GM12878 (cell line): Measurements from ENCODE around the gene KDM4C. TPM values are rescaled to one million over a fixed set of nuclear protein-coding genes. Genes with fewer than 3 reads are reported as not detected.

Source experiments
- ATAC-seq: fragments of 200-7000 bp; cut with Tn5 transposase; 3 replicates; pipeline ENCODE4 v1.9.1; 2020; ENCODE audit warnings: mild to moderate bottlenecking, moderate library complexity
- BruUV-seq: library from RNA; stranded (reverse); fragments of 400-500 nt; replicated peaks from 2 replicates; lab custom pipeline; 2021; lab: Mats Ljungman, UMichigan
- CTCF ChIA-PET: fragments of 300-600 bp; sonication (Branson Sonifier 250); formaldehyde crosslinking; extraction: SDS; loops from one replicate; lab custom pipeline; 2021; ENCODE audit warnings: inconsistent platforms; lab: Yijun Ruan, JAX
- POLR2A ChIA-PET: fragments of 350-600 bp; formaldehyde crosslinking; extraction: SDS; loops from one replicate; lab custom pipeline; 2021; ENCODE audit warnings: inconsistent platforms; lab: Charles Lee
- RAD21 ChIA-PET: fragments of 300-600 bp; sonication (Branson Sonifier 250); formaldehyde crosslinking; loops from one replicate; lab custom pipeline; 2023; ENCODE audit warnings: antibody characterized with exemption; ENCODE audit not compliant: unreplicated experiment; lab: Charles Lee
- SMC1A ChIA-PET: fragments of 300-600 bp; sonication (Branson Sonifier 250); formaldehyde crosslinking; loops from one replicate; lab custom pipeline; 2023; ENCODE audit not compliant: unreplicated experiment, uncharacterized antibody; lab: Charles Lee
- DNase-seq: peaks from one replicate; pipeline ENCODE4 v3.0.0-alpha.2; 2011; ENCODE audit warnings: low read depth, low spot score
- FAIRE-seq: peaks from 3 replicates; lab custom pipeline; 2011; peaks lifted over from hg19 to GRCh38; lab: Jason Lieb, UNC
- H2AFZ ChIP-seq: 2 replicates; pipeline ENCODE4 v1.6.0; 2011; ENCODE audit warnings: low read depth, low read length, control low read depth; ENCODE audit not compliant: control insufficient read depth
- H3K27ac ChIP-seq: 2 replicates; pipeline ENCODE4 v1.5.1; 2011; ENCODE audit warnings: control low read depth; ENCODE audit not compliant: control insufficient read depth, insufficient read depth
- H3K27me3 ChIP-seq, 2 experiments: replicated peaks in 1 of 2; 2 replicates each; pipeline versions ENCODE4 v1.6.0 to v1.6.1; 2011; ENCODE audit warnings: low read length in 1 of 2; ENCODE audit not compliant: control insufficient read depth in 2 of 2, insufficient read depth in 2 of 2
- H3K36me3 ChIP-seq, 2 experiments: 2 replicates each; pipeline ENCODE4 v1.5.1; 2011; ENCODE audit warnings: low read length in 1 of 2; ENCODE audit not compliant: control insufficient read depth in 2 of 2, insufficient read depth in 2 of 2
- H3K4me1 ChIP-seq: 2 replicates; pipeline ENCODE4 v1.6.1; 2011; ENCODE audit warnings: mild to moderate bottlenecking, low read length, moderate library complexity, mixed read lengths; ENCODE audit not compliant: control insufficient read depth, insufficient read depth
- H3K4me2 ChIP-seq: 2 replicates; pipeline ENCODE4 v1.6.0; 2011; ENCODE audit warnings: control low read depth; ENCODE audit not compliant: control insufficient read depth, insufficient read depth
- H3K4me3 ChIP-seq: fragments of 200-600 bp; sonication (generic); 2 replicates; pipeline ENCODE4 v1.5.1; 2016
- H3K79me2 ChIP-seq: 2 replicates; pipeline ENCODE4 v1.6.0; 2011; ENCODE audit warnings: low read length; ENCODE audit not compliant: control insufficient read depth, insufficient read depth
- H3K9ac ChIP-seq: 2 replicates; pipeline ENCODE4 v1.8.0; 2011; ENCODE audit warnings: low read length, control low read depth, mixed read lengths; ENCODE audit not compliant: control insufficient read depth, insufficient read depth
- H3K9me3 ChIP-seq: replicated peaks from 3 replicates; pipeline ENCODE4 v1.5.1; 2011; ENCODE audit warnings: mild to moderate bottlenecking, low read length; ENCODE audit not compliant: control insufficient read depth, insufficient read depth
- H4K20me1 ChIP-seq: 2 replicates; pipeline ENCODE4 v1.6.0; 2011; ENCODE audit not compliant: control insufficient read depth, insufficient read depth
- BCLAF1 ChIP-seq: fragments of 450-650 bp; IDR thresholded peaks from 2 replicates; pipeline ENCODE4 v1.6.1; 2017; ENCODE audit warnings: antibody characterized with exemption, mild to moderate bottlenecking, moderate library complexity
- DPF2 ChIP-seq: fragments of 450-650 bp; IDR thresholded peaks from 2 replicates; pipeline ENCODE4 v1.6.1; 2017; ENCODE audit warnings: mild to moderate bottlenecking
- E2F4 ChIP-seq: IDR thresholded peaks from 2 replicates; pipeline ENCODE4 v1.6.1; 2012; ENCODE audit warnings: low read depth, low read length, improper control_type of control experiment
- GABPA ChIP-seq: IDR thresholded peaks from 2 replicates; pipeline ENCODE4 v1.6.1; 2014; ENCODE audit warnings: antibody characterized with exemption, low read depth, mild to moderate bottlenecking, inconsistent platforms
- HCFC1 ChIP-seq: fragments of 150-350 bp; IDR thresholded peaks from 2 replicates; pipeline ENCODE4 v1.6.1; 2014; ENCODE audit warnings: low read length
- MEF2B ChIP-seq: fragments of 450-650 bp; IDR thresholded peaks from 2 replicates; pipeline ENCODE4 v1.6.1; 2018; ENCODE audit warnings: mild to moderate bottlenecking, moderate library complexity; ENCODE audit not compliant: partially characterized antibody, poor library complexity, severe bottlenecking
- NR2C1 ChIP-seq: fragments of 450-650 bp; IDR thresholded peaks from 2 replicates; pipeline ENCODE4 v1.6.1; 2017; ENCODE audit warnings: antibody characterized with exemption, mild to moderate bottlenecking, moderate library complexity
- NR2F1 ChIP-seq: fragments of 450-650 bp; conservative IDR thresholded peaks from 2 replicates; pipeline ENCODE4 v1.6.1; 2017; ENCODE audit warnings: mild to moderate bottlenecking
- PAX5 ChIP-seq: IDR thresholded peaks from 2 replicates; pipeline ENCODE4 v1.6.1; 2011; ENCODE audit warnings: low read depth, low read length, borderline replicate concordance
- POLR2AphosphoS5 ChIP-seq: IDR thresholded peaks from 2 replicates; pipeline ENCODE4 v1.6.1; 2011; ENCODE audit warnings: mild to moderate bottlenecking, low read length, inconsistent platforms
- ZNF622 ChIP-seq: fragments of 450-650 bp; IDR thresholded peaks from 2 replicates; pipeline ENCODE4 v1.6.1; 2017; ENCODE audit warnings: mild to moderate bottlenecking, inconsistent platforms
- WGBS: methylation state at CpG from one replicate; pipeline ENCODE4 v1.1.6; 2016; ENCODE audit warnings: low lambda C conversion rate; ENCODE audit not compliant: insufficient replicate concordance, insufficient coverage; ENCODE audit errors: missing lambda C conversion rate; 5-methylcytosine and 5-hydroxymethylcytosine counted together
- in situ Hi-C: fragments of 300-500 bp; cut with MboI; formaldehyde crosslinking; loops from 9 replicates; pipeline ENCODE4 v1.14.3; 2018; ENCODE audit warnings: mixed read lengths
- intact Hi-C: fragments of 100-400 bp; cut with micrococcal nuclease; formaldehyde crosslinking; loops from one replicate; pipeline ENCODE4 v1.14.2; 2022; ENCODE audit not compliant: unreplicated experiment
- polyA plus RNA-seq, 11 experiments: library from polyadenylated mRNA; depleted of rRNA in 4 of 11; unstranded in 6 of 11; stranded (reverse) in 5 of 11; fragments of >200 nt; fragmentation: Nextera tagmentation in 4 of 11; fragmentation: Illumina TruSeq in 1 of 11; extraction: Ambion mirVana in 4 of 11; extraction: Trizol in 1 of 11; gene quantifications; 1 replicate in 1 of 11; 2 replicates in 10 of 11; pipeline versions ENCODE4 v1.2.1 to v1.2.3, GENCODE V29; 2011 to 2016; ENCODE audit warnings: inconsistent platforms in 2 of 11, missing spikeins in 2 of 11, low read depth in 1 of 11
- total RNA-seq, 4 experiments: library from RNA; depleted of rRNA in 3 of 4; stranded (reverse); fragments of >200 nt in 3 of 4; fragmentation: Illumina TruSeq in 1 of 4; extraction: Trizol in 1 of 4; gene quantifications; 2 replicates each; pipeline versions ENCODE4 v1.2.1 to v1.2.3, GENCODE V29; 2013 to 2021

The KDM4C gene
- total and polyA plus RNA-seq, 10 of the 15 experiments (the other 5 are each of a cell fraction or from before 2014, with no cell fraction given) = 6.8 to 41.2 (median 20.1) TPM

- Histone ChIP-seq H3K4me2 (no peak overlapping the region), H3K79me2 (no peaks in the 10 kb centered on the region), H3K4me3 (no peak overlapping the region), H3K27me3 (no peaks in the 10 kb centered on the region), H4K20me1 (no peaks in the 10 kb centered on the region), H2AFZ (no peak overlapping the region), H3K9me3 (no peaks in the 10 kb centered on the region), H3K36me3 (peaks cover 0 to 3% of the 10 kb centered on the region in 2 experiments; a peak in 2 of 4 replicates), H3K27ac (no peak overlapping the region), H3K4me1 (no peaks in the 10 kb centered on the region), H3K9ac (no peak overlapping the region)
- no TSS peak for BruUV-seq
- in situ Hi-C loops (no loop called here), intact Hi-C loops (loop anchor here (5.0 kb wide), 1 partner anchor 83 kb away; no protein-coding TSS in a partner anchor)
- DNase-seq (peak; percentile 5), FAIRE-seq (no peak), ATAC-seq (peak; percentile 71)
- WGBS = 89% methylated on average over 5 of the region's 5 CpGs
- POLR2A ChIA-PET = interaction anchor here (1.1 kb wide), 1 partner anchor 28 kb away, joined by 4 read pairs; no protein-coding TSS in a partner anchor
- SMC1A ChIA-PET = interaction anchor here (0.6 to 1.5 kb wide), 6 partner anchors 10 to 514 kb away, joined by 3 to 5 read pairs (median 3); no protein-coding TSS in a partner anchor
- TF ChIP-seq ZNF622 = no peak
- TF ChIP-seq NR2F1 = 0 out of 2 replicates have a peak, but pooled peaks have one; percentile 29
- TF ChIP-seq MEF2B = peak; percentile 59
- RAD21 ChIA-PET = interaction anchor here (0.8 to 1.7 kb wide), 2 partner anchors 28 to 262 kb away, joined by 3 to 5 read pairs; no protein-coding TSS in a partner anchor
- CTCF ChIA-PET = interaction anchor here (0.8 to 1.4 kb wide), 4 partner anchors 145 to 263 kb away, joined by 3 to 5 read pairs (median 3); no protein-coding TSS in a partner anchor
Observed at GRCh38 chr9:7089406-7090193, 331.8 kb downstream of the KDM4C start.

- H3K36me3 ChIP-seq = peaks cover 0 to 3% of the 10 kb centered on the region in 2 experiments; a peak in 2 of 4 replicates
- no peaks in the 10 kb centered on the region; the same call in 1 of the 2 replicates for H3K4me1 ChIP-seq
- H4K20me1 ChIP-seq = no peaks in the 10 kb centered on the region
- ChIA-PET CTCF (no interaction called here), RAD21 (no interaction called here), SMC1A (no interaction called here), POLR2A (no interaction called here)
- no peak overlapping the region for H3K27ac ChIP-seq
- no TSS peak for BruUV-seq
- H3K79me2 ChIP-seq = no peaks in the 10 kb centered on the region
- H3K9me3 ChIP-seq = no peaks in the 10 kb centered on the region
- H2AFZ ChIP-seq = no peak overlapping the region
- H3K9ac ChIP-seq = no peak overlapping the region
- ATAC-seq = no peak
- in situ Hi-C loops = no loop called here
- H3K4me2 ChIP-seq = no peak overlapping the region
- H3K4me3 ChIP-seq = no peak overlapping the region
- no peak for FAIRE-seq
- intact Hi-C loops = loop anchor here (5.0 kb wide), 1 partner anchor 79 kb away; no protein-coding TSS in a partner anchor
- 89% methylated on average over 4 of the region's 4 CpGs for WGBS
- H3K27me3 ChIP-seq = no peaks in the 10 kb centered on the region
- DNase-seq = no peak
- no peak for TF ChIP-seq BCLAF1
- TF ChIP-seq PAX5 = no peak
- no peak for TF ChIP-seq E2F4
- no peak for TF ChIP-seq HCFC1
- no peak for TF ChIP-seq POLR2AphosphoS5
- no peak for TF ChIP-seq GABPA
- TF ChIP-seq DPF2 = no peak
- TF ChIP-seq NR2C1 = no peak
Observed at GRCh38 chr9:7093040-7093439, 335.3 kb downstream of the KDM4C start.
